Measurements from ENCODE around the gene RET.

The RET gene

DNA sequence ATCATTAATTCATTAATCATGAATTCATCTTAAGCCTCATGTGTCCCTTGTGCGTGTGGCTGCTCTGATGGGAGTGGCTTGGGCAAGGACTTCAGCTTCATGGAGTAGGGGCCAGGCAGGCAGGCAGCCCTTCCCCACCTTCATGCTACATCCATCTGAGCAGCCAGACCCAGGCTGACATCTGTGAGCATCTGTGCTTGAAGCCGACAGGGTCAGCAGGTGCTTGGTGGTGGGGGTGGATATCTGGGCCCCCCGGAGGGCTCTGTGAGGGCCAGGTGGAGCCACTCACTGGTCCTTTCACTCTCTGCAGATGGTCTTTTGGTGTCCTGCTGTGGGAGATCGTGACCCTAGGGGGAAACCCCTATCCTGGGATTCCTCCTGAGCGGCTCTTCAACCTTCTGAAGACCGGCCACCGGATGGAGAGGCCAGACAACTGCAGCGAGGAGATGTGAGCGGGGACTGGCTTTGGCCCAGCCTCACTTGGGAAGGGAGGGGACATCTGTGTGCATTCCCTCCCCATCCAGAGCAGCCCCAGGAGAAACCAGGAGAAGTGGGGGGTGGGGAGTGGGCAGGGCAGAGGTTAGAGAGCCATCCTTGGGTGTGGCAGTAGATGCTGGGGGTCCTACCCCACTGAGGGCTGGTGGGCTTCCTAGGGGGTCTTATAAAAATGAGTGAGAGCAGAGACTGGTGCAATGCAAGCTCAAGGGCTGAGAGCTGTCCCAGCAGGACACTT lies 46.7 kb downstream of the RET start:
- DNase-seq: no peak

DNA sequence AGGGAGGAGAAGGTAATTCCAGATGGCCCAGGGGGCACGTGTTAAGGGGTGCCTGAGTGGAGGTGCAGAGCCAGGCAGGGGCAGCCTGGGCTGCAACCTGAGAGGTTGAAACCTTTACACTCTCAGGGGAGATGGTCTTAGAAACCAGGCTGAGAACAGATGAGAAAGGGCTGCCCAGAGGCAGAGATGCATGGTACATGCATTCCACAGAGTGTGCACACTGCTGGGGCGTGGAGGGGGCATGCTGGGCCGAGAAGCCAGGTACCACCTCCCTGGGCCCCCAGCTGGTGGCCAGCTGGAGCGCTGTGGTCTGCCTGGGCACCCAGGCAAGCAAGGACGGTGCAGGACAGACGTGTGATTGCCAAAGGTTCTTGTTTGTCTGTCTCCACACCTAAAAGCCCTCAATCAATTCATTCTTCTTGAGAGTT lies 47.2 kb downstream of the RET start:
- no peak for DNase-seq

DNA sequence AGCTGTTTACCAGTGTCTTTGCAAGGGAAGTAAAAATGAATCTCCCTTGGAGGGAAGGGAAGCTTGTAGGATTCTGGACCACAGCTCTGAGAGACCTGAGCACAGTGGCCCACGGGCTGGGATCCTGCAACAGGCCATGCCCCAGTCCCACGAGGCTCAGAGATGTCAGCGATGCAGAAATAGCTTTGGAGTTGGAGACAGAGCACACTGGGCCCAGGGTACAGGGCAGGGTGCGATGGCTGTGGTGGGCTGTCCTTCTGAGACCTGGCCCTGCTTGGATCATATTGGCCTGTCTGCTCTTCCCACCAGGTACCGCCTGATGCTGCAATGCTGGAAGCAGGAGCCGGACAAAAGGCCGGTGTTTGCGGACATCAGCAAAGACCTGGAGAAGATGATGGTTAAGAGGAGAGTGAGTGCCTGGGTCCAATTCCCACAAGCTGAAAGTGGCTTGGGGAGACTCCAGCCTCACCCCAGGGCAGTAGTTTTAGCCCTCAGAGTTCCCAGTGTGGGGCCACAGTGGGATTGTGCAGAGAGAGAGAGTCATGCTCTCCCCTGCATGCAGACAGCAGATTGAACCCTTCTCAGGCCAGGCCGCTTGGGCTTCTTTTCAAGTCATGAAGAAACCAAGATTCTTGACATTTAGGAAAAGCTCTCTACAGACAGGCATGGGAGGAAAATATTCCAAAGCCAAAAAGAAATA lies 47.9 kb downstream of the RET start:
- DNase-seq: no peak

DNA sequence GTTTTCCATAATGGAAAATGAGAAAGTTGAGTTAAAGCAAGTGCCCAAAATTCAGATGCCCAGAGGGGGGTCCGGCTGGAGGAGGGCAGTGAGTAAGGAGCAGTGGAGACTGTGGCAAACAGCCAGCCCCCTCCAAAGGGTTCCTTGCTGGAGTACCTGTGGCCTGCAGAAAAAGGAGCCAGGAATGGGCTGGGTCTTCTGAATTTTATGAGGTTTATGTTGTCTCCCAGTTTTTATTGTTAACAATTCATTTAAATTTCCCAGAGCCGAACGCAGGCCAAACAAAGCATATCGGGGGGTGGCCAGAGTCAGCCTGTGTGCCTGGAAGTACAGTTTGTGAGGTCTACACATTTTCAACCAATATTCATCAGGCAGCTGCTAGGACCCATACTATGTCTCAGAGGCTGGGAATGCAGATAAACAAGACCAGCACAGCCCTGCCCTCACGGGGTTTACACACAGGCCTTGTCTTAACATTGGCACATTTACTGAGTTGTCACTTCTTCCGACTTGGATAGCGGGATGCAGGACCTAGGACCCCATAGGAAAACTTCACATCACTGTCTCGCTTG lies 48.5 kb downstream of the RET start:
- DNase-seq: no peak

DNA sequence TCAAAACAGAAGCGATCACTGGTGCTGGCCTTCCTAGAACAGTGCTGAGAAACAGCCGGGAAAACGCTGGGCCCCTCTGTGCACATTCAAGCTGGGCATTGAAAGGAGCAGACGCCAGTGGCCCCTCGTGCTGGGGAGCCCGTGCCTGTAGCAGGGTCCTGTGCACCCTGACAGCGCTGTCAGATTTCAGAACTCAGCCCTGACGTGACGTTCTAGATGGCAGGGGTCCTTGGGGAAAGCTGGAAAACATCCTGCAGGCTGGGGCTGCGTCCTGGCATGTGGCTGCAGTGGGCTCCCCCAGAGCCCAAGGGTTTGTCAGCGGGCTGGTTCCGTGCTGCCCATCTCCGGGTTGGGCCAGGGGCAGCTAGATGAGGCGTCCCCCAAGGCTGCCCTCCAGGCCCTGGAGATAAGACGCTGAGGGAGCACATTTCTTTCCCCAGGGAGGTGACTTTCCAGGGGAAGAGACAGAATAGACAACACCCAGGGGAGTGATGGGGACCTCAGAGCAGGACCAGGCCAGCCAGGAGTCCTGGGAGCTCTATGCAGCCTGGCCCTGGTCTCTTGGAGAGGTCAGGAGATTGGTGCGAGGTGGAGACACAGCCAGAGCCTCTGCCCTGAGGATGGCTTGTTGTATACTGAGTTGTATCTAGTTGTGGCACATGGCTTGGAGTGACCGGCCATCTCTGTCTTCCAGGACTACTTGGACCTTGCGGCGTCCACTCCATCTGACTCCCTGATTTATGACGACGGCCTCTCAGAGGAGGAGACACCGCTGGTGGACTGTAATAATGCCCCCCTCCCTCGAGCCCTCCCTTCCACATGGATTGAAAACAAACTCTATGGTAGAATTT lies 49.2 kb downstream of the RET start:
- no peak for DNase-seq

DNA sequence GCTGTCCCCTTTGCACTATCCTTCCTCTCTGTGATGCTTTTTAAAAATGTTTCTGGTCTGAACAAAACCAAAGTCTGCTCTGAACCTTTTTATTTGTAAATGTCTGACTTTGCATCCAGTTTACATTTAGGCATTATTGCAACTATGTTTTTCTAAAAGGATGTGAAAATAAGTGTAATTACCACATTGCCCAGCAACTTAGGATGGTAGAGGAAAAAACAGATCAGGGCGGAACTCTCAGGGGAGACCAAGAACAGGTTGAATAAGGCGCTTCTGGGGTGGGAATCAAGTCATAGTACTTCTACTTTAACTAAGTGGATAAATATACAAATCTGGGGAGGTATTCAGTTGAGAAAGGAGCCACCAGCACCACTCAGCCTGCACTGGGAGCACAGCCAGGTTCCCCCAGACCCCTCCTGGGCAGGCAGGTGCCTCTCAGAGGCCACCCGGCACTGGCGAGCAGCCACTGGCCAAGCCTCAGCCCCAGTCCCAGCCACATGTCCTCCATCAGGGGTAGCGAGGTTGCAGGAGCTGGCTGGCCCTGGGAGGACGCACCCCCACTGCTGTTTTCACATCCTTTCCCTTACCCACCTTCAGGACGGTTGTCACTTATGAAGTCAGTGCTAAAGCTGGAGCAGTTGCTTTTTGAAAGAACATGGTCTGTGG lies 50.0 kb downstream of the RET start:
- DNase-seq: peak; percentile 19

DNA sequence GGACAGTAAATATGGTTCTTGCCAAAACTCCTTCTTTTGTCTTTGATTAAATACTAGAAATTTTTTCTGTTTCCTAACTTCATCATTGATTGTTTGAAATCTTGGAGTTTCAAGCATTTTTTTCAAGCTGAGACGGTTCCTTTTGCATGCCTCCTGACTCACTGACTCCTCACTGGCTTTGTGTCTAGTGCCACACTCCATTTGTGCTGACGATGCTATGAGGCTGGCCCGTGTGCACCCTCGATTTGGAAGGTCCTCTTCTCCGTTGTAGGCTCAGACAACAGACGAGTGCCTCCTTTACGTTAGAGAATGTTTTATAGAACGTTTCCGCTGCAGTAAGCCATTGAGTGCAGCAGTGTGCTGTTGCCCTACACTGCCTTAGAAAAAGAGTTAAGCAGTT lies 50.6 kb downstream of the RET start:
- DNase-seq: no peak

DNA sequence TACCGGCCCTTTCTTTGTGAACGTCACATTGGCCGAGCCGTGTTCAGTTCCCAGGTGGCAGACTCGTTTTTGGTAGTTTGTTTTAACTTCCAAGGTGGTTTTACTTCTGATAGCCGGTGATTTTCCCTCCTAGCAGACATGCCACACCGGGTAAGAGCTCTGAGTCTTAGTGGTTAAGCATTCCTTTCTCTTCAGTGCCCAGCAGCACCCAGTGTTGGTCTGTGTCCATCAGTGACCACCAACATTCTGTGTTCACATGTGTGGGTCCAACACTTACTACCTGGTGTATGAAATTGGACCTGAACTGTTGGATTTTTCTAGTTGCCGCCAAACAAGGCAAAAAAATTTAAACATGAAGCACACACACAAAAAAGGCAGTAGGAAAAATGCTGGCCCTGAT lies 51.5 kb downstream of the RET start:
- DNase-seq: no peak

DNA sequence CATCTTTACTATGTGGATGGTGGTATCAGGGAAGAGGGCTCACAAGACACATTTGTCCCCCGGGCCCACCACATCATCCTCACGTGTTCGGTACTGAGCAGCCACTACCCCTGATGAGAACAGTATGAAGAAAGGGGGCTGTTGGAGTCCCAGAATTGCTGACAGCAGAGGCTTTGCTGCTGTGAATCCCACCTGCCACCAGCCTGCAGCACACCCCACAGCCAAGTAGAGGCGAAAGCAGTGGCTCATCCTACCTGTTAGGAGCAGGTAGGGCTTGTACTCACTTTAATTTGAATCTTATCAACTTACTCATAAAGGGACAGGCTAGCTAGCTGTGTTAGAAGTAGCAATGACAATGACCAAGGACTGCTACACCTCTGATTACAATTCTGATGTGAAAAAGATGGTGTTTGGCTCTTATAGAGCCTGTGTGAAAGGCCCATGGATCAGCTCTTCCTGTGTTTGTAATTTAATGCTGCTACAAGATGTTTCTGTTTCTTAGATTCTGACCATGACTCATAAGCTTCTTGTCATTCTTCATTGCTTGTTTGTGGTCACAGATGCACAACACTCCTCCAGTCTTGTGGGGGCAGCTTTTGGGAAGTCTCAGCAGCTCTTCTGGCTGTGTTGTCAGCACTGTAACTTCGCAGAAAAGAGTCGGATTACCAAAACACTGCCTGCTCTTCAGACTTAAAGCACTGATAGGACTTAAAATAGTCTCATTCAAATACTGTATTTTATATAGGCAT lies 52.3 kb downstream of the RET start:
- peak; percentile 24 for DNase-seq

DNA sequence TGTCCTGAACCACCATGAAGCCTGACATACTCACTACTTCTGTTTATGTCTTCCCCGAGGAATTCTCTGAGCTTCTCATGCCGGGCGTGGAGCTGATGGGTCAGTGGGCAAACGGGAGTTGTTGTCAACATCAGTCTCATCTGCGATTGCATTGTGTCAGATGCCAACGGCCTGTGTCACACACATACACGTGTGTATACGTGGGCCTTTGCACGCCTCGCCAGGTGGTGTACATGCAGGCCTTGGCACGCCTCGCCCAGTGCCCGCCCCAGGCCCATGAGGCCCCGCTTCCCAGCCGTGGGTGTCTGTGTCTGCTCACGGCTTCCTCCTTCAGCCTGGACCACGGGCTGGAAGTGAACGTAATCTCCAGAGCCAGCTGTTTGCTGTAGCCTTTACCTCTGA lies 53.9 kb downstream of the RET start:
- DNase-seq: no peak

DNA sequence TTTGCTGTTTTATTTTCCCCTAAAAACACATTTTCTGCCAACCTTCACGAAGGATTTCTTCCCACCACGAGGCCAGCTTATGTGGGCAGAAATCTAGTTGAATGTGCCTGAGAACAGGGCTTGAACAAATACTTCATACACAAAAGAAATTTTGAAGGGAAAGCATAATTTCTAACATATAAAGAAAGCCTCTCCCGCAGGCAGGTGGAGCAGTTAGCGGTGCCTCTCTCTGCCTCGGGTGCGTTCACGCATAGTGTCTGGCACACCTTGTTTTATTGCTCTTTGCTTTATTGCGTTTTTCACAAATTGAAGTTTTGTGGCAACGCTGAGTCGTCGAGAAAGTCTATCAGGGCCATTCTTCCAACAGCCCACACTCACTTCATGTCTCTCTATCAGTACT lies 54.4 kb downstream of the RET start:
- no peak for DNase-seq

DNA sequence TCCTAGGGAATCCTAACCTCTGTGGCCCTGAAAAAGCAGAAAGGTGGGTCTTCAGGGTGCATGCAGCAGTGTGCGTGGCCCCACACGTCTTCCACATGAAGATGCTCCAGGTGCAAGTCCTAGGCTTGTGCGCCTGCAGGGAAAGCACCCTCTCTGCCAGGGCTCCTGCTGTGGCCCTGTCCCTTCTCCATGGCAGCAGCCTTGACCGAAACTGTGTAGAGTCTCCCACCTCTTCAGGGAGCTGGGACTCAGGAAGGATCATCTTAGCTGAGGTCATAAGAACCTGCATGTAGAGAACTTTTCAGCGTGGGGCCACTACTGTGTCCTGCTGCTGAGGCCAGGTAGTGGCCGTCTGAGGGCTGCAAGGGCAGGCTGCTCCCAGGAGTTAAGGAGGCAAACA lies 55.0 kb downstream of the RET start:
- no peak for DNase-seq

DNA sequence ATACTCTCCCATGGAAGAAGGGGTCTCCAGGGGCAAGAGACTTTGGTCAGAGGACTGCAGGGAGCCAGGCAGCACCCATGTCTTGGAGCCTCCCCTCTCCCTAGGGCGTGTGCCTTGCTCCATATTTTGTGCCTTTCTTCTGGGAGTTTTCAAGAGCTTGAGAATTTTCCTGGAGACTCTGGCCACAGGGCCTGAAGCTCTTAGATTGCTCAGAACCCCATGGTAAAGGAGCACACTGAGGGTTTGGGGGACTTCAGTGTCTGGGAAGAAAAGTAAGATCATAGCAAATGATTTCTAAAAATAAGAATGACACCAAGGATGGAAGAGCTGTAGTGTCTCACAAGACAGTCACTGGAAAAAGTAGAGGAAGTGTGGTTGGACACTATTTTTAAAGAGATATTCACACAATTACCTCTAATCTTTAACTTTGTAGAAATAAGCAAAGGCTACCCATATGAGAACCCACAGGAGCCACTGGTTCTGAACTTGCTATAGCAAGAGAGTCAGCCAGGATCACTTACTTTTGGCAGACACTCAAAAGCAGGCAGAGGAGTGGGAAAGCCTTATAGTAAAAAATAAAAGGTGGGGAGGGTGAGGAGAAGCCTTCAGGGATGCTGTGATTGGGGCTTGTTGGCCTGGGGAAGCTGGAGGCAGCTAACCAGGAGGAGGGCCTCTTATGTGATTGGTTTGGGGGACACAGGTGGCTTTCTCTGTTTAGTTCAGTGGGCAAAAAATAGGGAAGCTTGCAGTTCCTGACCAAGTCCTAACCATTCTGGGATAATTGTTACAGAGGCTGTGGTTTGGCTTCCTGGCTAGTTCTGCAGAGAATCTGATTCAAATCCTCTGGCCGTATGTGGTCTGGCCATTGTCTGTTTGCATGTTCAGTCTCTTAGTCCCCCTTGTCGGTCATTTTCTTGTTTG lies 56.3 kb downstream of the RET start:
- DNase-seq: no peak

DNA sequence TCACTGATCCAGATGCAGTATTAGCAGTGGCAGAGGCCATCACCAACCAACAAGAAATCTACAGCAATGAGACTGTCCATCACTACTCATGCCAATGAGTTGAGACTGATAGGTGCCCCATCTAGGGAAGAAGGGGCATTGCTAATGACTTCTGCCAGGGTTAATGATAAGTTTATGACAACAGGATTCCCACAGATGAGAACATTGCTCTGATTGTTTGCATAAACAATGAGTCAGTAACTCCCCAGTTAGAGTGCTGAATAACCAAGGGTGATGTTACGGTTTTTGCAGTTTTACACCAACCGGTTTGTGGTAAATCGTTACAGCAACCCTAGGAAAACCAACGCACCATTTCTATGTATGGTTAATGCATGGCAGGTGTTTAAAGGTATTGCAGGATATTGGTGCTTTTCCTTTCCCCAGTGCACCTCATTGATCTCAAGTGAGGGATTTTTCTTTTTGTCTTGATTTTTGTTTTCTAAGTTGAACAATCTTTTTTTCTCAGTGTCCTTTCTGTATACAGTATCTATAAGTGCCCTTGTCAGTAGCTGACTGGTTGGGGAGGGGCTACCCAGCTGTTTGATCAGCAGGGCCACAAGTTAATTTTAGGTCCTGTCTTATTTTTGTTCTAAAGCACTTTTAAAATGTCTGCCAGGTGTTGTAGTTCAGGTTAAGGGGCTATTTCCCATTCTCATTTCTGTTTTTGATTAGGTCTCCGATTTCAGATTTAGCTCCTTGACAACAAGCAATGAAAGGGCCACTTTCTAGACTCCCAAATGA lies 57.4 kb downstream of the RET start:
- no peak for DNase-seq

DNA sequence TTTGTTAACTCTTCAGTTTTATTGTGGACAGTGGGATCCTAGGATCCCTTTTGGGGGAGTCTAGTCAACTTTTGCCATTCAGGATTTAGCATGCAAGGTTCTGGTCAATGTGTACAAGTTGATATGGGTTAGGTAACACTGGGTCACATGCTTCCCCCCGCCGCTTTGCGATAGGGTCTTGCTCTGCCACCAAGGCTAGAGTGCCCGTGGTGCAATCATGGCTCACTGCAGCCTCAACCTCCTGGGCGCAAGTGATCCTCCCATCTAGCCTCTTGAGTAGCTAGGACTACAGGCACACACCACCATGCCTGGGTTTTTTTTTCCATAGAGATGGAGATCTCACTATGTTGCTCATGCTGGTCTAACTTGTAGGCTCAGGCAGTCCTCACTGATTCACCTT lies 58.2 kb downstream of the RET start:
- DNase-seq: no peak

DNA sequence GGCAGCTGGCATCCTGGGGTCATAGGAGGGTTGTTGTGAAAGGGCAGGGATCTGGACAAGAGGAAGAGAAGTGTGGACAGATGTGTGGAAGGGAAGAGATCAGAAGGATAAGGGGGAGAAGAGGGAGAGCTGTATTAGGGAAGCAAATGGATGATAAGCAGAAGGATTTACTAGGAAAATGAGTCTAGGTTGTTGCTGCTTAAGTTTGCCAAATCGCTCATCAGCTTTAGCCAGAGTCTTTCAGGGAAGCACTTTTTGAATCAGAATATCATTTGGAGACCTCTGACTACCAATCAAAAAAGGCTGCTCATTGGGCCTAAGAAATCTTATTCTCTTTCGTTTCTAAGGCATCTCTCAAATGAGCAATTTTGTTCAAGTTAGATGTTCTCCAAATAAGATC lies 58.8 kb downstream of the RET start:
- no peak for DNase-seq

DNA sequence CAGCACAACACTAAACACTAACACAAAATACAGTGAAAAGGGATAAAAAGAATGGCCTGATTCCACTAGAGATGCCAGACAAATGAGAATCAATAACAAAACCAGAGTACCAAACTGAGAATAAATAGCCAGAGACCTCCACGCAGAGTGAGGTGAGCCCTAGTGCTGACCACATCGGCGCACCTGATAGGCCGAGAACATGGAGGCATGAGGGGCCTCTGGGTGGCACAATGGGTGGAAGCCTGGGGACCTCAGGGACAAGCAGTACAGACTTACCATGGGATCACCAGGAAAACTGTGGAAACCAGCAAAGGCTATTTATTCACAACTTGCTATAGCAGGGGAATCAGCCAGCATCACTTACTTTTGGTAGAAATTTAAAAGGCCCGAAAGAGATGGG lies 59.6 kb downstream of the RET start:
- DNase-seq: no peak

DNA sequence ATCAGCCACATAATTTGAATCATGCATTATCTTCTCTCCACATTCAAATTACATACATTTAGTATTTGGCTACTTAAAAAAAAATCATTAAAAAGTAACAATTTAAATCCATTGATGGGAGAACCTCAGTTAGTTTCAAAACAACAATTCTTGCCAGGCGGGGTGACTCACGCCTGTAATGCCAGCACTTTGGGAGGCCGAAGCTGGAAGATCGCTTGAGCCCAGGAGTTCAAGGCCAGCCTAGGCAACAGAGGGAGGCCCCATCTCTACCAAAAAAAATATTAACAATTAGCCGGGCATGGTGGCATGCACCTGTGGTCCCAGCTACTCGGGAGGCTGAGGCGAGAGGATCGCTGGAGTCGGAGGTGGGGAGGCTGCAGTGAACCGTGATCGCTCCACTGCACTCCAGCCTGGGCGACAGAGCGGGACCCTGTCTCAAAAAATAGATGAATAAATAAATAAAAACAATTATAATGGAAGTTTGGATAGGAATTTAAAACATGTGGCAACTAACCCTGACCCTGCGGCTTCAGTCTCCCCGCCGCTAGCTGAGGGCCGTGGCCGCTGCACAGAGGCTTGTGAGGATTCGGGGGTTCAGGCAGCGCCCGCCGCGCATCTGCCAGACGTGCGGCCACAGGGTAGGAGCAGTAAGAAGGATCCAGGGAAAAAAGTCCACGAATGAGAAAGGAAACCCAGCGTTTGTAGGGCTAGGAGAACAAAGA lies 60.3 kb downstream of the RET start:
- no peak for DNase-seq

DNA sequence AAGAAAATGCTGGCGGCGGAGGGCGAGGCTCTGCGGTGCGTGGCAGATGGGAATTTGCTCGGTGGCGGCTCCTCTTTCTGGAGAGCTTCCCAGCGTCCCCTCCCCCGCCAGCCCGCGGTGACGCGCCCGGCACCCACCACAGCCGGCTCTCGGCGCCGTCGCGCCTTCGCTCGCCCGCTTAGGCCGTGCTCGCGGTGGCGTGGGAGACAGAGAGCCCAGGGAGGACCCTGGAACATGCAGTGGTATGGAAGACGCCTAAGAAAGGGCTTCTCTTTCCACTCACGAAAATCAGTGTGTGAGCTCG lies 60.8 kb downstream of the RET start:
- no peak for DNase-seq
